Fibroblast of upper back skin (primary cell): ENCODE results near the gene GRIN1.

ENCODE experiments used
- DNase-seq: peaks from one replicate; pipeline ENCODE4 v3.0.0-alpha.2; 2013

GRIN1 gene

DNA sequence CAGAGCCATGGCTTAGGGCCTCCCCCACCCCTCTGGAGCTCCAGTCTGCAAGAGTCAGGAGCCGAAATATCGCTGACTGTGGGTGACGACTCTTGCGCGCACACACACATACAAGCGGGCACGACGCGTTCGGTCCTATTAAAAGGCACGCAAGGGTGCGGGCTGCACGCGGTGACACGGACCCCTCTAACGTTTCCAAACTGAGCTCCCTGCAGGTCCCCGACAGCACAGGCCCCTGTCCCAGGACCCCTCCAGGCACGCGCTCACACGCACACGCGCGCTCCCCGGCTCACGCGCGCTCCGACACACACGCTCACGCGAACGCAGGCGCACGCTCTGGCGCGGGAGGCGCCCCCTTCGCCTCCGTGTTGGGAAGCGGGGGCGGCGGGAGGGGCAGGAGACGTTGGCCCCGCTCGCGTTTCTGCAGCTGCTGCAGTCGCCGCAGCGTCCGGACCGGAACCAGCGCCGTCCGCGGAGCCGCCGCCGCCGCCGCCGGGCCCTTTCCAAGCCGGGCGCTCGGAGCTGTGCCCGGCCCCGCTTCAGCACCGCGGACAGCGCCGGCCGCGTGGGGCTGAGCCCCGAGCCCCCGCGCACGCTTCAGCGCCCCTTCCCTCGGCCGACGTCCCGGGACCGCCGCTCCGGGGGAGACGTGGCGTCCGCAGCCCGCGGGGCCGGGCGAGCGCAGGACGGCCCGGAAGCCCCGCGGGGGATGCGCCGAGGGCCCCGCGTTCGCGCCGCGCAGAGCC is at the start of gene GRIN1:
GRIN1 (plus strand) TSS at position 433 of the 746 bp plus-strand sequence. CDS start 333 bp downstream, outside the sequence.
- DNase-seq, result no peak

GRCh38 chr9:137089232-137089947 is 49.6 kb upstream of the GRIN1 start:
- DNase-seq, result no peak

DNA sequence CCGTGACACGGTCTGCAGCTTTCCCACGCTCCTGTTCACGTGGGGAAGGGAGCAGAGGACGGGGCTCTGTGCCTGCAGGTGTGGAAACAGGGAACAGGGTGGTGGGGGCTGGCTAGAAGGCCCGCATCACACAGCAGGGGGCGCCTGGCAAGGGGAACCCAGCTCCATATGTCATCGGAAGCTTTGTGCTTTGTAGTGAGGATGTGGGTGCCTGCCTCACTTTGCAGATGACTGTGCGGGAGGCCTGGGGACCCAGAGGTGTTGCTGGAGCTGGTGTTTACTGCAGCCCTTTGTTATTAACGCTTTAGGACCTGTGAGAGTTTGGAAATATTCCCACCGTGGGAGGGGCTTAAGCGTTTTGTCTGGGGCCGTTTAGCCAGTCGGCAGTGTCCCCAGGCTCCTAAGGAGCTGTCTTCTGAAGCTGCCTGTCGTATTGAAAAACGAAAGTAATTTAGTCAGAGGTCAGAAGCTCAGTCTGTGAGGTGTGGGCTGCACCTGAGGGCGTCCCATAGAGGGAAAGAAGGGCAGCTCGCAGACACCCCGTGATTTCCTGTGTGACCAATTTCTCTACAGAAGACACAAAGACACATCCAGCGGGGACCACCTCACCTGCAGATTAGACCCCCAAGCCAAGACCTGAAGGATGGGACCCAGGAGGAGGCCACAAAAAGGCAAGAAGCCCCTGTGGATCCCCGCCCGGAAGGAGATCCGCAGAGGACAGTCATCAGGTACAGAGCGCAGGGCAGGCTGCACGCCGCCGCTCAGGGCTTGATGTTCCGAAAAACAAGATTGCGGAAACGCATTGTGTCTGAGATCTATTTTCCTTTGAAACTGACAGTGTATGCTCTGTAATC is 43.1 kb upstream of the GRIN1 start:
- DNase-seq, result no peak

- no peak for DNase-seq
Measured at GRCh38 chr9:137096785-137097546, 42.0 kb upstream of the GRIN1 start.

GRCh38 chr9:137097761-137098462 is 41.0 kb upstream of the GRIN1 start:
- DNase-seq, result no peak

GRCh38 chr9:137099231-137099630 is 39.7 kb upstream of the GRIN1 start:
- DNase-seq, result no peak

- DNase-seq, result no peak
Measured at GRCh38 chr9:137103206-137103999, 35.6 kb upstream of the GRIN1 start.

- no peak for DNase-seq
Measured at GRCh38 chr9:137105814-137106661, 32.9 kb upstream of the GRIN1 start.

GRCh38 chr9:137106662-137107250 is 32.2 kb upstream of the GRIN1 start:
- no peak for DNase-seq

DNA sequence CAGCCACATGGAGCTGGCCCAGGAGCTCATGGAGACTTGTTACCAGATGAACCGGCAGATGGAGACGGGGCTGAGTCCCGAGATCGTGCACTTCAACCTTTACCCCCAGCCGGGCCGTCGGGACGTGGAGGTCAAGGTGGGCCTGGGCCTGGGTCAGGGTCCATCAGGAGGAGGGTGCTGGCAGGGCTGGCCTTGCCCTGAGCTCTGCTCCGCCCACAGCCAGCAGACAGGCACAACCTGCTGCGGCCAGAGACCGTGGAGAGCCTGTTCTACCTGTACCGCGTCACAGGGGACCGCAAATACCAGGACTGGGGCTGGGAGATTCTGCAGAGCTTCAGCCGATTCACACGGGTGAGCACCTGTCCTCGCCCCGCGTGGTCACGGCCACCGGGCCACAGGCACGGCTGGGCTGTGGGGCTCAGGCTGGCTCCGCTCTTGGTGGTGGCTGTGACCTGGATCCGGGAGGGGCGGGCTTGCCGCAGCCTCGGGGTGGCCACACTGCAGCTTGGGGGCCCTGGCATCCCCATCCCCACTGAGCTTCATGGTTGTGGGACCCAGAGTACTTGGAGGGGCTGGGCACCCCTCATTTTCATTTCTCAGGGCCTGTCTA is 31.5 kb upstream of the GRIN1 start:
- DNase-seq, result no peak

DNA sequence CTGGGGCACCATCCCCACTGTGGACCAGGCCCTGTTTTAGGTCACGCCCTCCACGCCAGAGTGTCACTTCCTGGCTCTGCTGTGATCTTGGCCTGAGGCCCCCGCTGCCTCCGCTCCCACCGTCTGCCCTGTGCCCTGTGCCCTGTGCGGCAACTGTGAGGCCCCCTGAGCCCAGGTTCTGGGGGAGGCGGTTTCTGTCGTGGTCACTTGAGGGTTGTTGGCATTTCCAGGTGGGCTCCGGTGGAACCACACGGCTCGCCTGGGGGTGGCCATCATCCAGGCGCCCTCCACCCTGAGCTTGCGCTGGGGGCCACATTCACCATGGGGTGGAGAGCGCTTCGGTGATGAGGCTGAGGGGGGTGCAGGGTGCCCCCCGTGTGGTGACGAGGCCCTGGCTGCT is 31.0 kb upstream of the GRIN1 start:
- no peak for DNase-seq

DNA sequence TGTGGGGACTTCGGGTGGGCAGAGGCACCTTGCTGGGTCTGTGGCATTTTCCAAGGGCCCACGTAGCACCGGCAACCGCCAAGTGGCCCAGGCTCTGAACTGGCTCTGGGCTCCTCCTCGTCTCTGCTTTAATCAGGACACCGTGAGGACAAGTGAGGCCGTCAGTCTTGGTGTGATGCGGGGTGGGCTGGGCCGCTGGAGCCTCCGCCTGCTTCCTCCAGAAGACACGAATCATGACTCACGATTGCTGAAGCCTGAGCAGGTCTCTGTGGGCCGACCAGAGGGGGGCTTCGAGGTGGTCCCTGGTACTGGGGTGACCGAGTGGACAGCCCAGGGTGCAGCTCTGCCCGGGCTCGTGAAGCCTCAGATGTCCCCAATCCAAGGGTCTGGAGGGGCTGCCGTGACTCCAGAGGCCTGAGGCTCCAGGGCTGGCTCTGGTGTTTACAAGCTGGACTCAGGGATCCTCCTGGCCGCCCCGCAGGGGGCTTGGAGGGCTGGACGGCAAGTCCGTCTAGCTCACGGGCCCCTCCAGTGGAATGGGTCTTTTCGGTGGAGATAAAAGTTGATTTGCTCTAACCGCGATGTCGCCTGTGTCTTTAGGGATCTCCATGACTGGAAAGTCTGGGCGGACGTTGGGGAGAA is 30.2 kb upstream of the GRIN1 start:
- no peak for DNase-seq

DNA sequence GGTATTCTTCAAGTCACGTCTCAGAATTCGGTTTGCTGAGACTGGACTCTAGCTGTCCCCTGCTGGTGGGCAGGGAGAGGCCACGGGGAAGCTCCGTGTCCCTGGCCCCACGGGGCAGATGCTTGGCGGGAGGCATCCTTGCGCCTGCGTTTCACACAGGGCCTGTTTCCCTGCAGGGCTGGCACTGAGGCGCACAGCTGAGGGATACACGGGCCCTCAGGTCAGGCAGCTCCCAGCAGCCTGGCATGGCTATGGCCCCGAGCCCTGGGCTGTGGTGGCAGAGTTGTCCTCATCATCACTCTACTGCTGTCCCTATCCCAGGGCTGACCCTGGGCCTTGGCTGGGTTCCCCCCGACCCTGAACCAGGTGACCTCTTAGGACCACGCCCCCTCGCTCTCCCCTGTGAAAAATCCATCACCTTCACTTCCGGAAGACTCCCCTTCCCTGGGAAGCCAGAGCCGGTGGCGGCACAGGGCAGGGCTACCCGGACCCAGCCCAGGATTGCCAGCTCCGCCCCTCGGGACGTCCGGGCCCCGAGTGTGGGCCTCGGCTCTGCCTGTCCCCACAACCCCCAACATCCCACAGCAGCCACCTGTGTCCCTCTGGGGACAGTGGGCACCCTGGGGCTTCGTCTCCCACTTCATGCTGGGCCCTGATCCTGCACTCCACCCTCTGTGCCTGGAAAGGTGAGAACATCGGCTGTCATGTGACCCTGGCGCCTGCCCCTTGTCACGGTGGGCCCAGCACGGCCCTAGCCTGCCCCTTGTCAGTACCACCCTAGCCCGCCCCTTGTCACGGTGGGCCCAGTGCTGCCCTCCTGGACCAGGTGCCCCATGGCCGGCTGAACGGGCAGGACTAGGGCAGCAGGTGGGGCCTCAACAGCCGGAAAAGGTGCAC is 29.5 kb upstream of the GRIN1 start:
- no peak for DNase-seq

DNA sequence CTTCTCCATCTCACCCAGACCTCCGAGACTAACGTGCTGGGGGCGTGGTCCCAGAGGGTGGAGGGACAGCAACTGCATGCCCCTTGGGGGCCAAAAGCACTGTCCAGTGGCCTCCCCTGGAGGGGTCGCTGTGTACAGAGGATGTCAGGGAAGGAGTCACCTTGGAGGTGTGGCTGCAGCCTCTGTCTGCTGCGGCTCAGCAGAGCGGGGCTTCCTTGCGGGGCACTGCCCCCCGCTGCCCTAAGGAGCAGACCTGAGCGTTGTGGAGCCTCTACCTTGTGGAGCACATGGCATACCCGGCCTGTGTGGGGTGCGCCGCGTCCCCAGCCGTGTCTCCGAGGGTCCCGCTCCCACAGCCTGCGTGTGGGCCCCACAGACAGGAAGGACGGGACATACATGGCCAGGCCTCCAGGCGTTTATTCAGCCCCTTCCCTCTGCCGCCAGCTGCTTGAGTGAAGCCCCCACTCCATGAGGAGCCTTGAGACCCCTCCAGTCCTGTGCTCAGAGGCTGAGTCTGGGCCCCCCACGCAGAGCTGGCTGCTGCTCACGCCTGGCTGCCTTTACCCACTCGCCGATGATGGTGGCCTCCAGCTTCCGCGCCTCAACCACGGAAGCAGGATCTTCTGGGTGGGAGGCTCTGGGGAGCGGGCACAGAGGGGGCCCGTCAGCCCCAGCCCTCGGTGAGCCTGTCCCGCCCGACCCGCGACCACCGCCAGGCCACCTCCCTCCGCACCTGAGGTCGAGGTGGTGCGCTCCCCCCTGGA is 28.6 kb upstream of the GRIN1 start:
- no peak for DNase-seq

DNA sequence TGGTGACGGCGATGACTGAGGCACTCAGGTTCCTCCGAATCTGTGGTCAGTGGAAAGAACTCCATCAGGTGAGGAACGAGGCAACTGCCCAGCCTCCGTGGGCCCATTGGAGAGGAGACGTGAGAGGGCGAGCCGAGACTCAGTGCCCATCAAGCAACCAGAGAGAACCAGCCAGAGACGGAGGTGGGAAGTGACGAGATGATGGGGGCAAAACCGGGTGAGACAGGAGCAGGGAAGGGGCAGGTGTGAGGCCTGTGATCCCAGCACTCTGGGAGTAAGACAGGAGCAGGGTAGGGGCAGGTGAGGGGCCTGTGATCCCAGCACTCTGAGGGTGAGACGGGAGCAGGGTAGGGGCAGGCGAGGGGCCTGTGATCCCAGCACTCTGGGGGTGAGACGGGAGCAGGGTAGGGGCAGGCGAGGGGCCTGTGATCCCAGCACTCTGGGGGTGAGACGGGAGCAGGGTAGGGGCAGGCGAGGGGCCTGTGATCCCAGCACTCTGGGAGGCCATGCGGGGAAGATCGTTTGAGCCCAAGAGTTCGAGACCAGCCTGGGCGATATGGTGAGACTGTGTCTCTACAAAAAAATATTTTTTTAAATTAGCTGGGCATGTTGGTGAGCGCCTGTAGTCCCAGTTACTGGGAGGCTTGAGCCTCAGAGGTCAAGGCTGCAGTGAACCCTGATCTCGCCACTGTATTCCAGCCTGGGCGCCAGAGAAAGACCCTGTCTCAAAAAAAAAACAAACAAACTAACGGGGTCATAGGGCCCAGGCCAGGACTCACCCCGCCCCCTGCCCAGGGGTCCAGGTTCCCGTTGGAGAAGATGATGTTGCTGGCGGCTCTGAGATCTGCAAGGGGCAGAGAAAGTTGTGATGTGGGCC is 27.8 kb upstream of the GRIN1 start:
- no peak for DNase-seq
